Cardiac septum (tissue), 1 donor: ENCODE data around the gene MOK. TPM values are rescaled to one million over a fixed set of nuclear protein-coding genes. Genes with fewer than 3 reads are reported as not detected.

Source experiments
- DNase-seq: peaks from one replicate; pipeline ENCODE4 v3.0.0-alpha.2; 2020; ENCODE audit warnings: low spot score
- intact Hi-C: fragments of 100-400 bp; cut with DNase I; formaldehyde crosslinking; loops from one replicate; pipeline ENCODE4 v1.14.0; 2022
- total RNA-seq: library from RNA; stranded (reverse); fragmentation: NEBNext Ultra II Directional; extraction: Animal tissue kit (Norgen Biotek cat#: 25700); gene quantifications from one replicate; pipeline ENCODE4 v1.2.1, GENCODE V29; 2021
- donor health status: DM: no; HTN: no; CAD: no.

Gene MOK
- total RNA-seq, 1 donor from 2014 or later, result 9.5 TPM

DNA sequence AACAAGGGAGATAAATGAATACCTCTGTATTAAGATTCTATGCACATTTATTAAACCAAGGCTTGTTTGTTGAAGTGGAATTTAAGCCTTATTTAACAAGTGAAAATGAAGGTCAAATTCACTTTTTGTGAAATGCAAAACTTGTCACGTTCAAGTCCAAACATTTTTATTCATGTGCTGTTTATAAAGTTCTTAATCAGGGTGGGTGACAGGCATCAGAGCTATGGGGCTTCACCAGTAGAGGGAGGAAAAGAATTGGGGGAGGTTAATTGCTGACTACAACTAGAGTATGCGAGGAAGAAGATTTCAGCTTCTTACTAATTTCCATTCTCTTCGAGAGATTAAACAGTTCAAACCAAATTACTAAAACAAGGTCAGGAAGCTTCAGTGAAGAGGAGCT is 9.7 kb downstream of the MOK start:
- intact Hi-C loops, result no loop called here
- DNase-seq, result no peak

DNA sequence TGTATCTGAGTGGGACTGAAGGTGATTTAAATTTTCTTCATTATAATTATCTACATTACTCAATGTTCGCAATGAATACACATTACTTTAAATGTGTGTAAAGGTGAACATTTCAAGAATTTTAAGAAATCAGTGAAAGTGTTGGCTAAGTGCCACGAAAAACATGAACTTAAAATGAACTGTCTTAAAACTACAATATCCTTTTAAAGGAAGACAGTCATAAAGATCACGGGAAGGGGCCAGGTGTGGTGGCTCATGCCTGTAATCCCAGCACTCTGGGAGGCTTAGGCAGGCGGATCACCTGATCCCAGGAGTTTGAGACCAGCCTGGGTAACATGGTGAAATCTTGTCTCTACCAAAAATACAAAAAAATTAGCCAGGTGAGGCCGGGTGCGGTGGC is 11.2 kb downstream of the MOK start:
- intact Hi-C loops, result no loop called here
- DNase-seq, result no peak

DNA sequence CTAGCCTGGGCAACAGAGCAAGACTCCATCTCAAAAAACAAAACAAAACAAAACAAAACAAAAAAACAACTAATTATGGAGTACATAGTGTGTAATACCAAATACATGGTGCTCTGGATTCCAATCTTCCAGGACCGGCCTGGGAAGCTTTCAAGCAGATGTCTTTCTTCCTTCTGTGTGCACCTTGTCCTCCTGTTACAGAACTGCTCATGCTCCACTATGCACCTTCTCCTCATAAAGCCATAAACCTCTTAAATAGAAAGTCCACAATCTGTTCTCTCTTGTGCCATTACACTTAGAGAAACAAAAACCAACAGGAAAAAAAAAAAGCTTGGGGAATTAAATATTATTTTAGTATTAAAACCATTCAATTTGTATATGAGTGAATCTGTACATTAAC is 12.5 kb downstream of the MOK start:
- no peak for DNase-seq
- intact Hi-C loops, result no loop called here

DNA sequence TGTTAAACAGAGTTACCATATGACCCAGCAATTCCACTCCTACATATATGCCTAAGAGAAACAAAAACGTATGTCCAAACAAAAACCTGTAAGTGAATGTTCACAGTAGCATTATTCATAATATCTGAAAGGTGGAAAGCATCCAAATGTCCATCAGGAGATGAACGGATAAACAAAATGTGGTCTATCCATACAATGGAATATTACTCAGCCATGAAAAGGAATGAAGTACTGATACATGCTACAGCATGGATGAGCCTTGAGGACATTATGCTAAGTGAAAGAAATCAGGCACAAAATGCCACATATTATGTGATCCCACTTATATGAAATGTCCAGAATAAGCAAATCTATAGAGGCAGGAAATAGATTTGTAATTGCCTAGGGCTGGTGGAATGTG is 16.8 kb downstream of the MOK start:
- DNase-seq, result no peak
- intact Hi-C loops, result no loop called here

DNA sequence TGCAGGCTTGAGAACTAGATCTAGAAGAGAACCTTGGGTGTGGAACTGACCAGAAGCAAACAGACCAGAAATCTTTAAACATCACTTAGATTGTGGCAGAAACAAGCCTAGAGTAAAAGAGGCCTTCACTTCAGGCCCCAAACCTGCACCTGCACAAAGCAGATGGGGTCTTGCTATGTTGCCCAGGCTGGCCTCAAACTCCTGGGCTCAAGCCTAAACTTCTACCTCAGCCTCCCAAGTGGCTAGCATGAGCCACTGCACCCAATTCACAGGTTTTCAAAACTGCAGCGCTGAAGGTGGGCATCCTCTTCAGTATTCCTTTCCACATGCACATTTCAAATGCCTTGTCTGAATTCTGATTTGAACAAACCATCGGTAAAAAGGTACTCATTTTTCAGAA is 19.9 kb downstream of the MOK start:
- intact Hi-C loops, result no loop called here
- no peak for DNase-seq

DNA sequence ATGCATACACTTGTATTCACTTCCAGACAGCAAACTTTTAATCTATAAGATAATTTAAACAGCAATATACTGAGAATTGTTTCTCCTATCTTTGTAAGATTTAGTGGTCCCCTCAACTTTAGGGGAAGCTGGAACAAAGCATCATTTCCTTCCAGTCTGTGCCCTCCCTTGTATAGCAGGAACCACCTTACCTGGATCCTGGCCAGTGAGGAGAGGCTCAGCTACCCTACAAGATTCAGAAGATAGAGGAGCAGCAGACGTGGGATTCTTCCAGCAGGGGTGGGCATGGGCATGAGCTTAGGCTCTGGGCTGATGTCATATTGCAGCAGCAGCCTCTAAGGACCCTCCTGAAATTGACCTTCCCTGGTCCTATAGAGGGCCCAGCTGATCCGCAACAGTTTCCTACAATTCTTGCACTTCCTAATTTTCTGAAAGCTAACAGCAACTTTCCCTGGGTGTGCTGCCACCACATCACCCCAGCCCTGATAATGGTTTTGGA is 21.3 kb downstream of the MOK start:
- DNase-seq, result peak; percentile 15
- intact Hi-C loops, result no loop called here

DNA sequence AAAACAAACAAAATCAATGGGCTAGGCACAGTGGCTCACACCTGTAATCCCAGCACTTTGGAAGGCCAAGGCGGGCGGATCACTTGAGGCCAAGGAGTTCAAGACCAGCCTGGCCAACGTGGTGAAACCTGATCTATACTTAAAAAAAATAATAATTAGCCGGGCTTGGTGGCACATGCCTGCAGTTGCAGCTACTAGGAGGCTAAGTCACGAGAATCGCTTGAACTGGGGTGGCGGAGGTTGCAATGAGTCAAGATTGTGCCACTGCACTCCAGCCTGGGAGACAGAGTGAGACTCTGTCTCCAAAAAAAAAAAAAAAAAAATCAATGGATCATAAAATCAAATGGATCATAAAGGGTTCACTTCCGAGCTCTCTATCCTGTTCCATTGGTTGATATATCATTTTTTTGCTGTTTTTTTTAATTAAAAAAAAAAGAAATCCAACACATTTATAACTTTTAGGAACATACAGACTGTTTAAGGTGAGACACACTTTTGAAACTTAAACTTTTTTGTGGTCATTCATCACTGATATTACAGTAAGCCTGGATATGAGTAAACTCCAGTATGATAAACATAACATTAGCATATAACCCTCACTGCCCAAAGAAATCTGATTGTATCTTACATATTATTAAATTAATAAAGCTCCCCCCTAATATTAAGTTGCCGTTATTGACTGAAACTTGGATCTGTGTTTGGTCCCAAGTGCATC is 22.1 kb downstream of the MOK start:
- no peak for DNase-seq
- intact Hi-C loops, result no loop called here

DNA sequence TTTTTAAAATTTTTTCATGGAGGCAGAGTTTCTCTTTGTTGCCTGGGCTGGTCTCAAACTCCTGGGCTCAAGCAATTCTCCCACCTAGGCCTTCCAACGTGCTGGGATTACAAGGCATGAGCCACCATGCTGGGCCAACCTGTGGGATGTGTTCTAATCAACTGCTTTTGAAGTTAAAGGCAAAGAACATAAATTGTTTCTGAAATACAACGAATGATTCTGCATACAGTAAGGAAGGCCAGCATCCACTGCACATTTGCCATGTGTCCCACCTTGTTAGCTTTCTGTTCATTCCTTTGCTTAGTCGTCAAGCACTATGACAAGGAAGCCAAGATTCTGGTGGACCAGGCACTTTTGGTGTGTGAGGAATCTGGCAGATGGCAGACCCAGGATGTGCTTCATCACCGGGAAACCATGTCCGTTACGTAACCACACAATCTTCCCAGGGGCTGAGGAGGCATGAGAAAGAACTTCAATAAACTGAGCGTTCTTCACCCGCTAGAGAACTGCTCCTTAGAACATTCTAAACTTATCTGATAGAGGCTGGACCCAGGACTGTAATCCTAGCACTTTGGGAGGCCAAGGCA is 24.5 kb downstream of the MOK start:
- DNase-seq, result peak; percentile 33
- intact Hi-C loops, result no loop called here

DNA sequence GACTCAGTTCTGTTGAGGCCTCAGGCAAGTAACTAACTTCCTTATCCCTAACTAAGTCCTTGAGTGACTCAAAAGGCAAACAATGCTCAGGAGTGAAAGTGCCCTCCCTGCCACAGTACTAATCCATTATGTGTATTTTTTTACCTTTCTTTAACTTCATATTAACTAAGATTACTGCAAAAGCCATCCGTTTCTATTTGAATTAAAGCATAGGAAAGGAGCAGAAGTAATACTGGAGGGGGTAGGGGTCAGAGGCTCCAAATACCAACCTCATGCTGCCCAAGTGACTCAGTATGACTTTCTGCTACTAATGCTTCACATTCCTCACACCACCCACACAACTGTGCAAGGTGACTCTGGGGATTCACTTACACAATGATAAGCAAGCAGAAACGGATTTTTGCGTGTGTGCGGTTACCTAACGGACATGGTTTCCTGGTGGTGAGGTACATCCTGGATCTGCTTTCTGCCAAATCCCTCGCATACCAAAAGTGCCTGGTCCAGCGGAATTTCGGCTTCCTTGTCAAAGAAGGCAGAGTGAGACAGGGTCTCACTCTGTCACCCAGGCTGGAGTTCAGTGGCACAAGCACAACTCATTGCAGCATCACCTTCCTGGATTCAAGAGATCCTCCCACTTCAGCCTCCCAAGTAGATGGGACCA is 25.1 kb downstream of the MOK start:
- peak; percentile 19 for DNase-seq
- intact Hi-C loops, result no loop called here

DNA sequence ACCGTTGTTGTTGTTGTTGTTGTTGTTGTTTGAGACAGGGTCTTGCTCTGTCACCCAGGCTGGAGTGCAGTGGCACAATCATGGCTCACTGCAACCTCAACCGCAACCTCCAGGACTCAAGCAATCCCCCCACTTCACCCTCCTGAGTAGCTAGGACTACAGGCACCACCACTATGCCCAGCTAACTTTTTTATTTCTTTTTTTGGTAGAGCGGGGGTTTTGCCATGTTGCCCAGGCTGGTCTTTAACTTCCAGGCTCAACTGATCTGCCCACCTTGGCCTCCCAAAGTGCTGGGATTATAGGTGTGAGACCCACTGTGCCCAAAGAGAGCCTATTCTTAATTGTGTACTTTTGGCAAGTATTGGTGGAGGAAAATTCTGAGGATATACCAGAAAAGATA is 25.7 kb downstream of the MOK start:
- no peak for DNase-seq
- intact Hi-C loops, result no loop called here

DNA sequence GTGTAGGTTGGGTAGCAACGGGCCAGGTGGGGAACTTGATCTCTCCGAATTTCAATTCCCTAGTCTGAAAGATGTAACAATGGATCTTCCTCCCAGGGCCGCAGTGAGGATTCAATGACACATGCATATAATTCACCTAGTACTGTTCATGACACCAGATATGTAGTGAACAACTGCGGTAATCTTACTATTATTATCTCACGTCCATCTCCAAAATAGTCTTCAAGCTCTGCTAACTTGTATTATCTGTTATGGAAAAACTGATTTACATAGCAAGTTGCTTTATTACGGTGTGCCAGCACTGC is 26.4 kb downstream of the MOK start:
- no peak for DNase-seq
- intact Hi-C loops, result no loop called here

DNA sequence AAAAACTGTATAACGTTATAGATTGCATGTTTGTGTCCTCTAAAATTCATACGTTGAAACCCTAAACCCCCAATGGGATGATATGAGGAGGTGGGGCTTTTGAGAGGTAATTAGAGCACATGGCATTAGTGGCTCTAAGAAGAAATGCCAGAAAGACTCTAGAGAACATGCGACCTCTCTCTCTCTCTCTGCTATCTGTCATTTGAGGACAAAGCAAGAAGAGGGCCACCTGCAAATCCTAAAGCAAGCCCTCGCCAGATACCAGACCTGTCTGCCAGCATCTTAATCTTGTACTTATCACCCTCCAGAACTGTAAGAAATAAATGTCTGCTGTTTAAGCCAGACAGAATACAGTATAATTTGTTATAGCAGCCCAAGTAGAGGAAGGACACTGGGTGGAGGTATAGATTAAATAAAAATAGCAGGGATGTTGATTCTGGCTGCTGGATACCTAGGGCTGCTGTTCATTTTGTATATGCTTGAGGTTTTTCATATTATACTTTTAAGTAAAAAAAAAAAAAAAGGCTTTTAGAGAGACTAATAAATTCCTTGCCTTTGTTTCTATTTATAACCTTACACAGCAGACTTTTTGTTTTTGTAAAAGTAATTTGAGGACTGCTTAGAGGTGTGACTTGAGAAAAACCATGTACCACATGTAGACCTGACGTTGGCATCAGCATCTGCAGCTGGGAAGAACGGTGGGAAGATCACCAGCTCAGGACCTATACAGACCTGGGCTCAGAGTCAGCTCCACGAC is 26.9 kb downstream of the MOK start:
- DNase-seq, result peak; percentile 26
- intact Hi-C loops, result no loop called here

DNA sequence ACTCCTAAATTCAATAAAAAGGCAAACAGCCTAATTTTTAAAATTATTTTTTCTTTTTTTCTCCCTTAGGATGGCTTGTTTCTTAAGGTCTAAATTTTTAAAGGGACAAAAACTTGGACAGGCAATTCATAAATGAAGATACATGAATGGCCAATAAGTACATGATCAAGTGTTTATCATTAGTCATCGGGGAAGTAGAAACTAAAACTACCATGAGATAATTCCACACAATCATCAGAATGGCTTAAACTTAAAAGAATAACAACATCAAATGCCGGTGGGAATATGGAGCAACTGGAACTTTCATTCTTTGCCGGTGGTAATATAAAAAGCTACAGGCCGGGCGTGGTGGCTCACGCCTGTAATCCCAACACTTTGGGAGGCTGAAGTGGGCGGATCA is 29.1 kb downstream of the MOK start:
- DNase-seq, result no peak
- intact Hi-C loops, result no loop called here

DNA sequence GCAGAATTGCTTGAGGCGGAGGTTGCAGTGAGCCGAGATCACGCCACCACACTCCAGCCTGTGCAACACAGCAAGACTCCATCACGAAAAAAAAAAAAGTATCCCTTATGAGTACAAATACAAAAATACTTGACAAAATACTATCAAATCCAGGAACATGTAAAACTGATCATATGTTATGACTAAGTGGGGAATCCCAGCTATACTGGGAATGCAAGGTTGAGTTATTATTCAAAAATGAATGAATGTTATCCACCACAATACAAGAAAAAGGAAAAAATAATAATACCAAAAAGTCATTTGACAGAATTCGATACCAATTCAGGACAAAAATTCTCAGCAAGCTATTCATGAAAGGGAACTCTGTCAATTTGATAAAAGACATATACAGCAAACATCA is 32.6 kb downstream of the MOK start:
- intact Hi-C loops, result no loop called here
- DNase-seq, result no peak

DNA sequence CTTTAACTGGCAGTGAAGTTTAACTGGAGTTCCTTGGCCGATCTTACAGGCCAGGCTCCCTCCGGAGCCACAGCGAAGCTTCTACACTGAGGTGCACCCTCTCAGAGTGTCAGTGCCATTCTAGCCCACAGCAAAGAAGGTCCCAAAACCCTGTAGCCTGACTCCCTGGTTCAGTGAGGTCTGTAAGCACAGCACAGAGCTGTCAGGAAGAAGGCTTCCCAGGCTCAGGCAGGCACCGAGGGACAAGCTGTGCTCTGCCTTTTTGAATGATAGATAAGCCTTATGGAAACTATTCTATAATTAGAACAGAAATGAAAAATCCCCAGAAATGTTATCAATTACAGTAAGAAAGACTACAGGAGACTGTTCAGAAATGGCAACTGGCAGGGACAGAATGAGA is 40.2 kb downstream of the MOK start:
- intact Hi-C loops, result loop anchor here (5.0 kb wide), 1 partner anchor 48 kb away; no protein-coding TSS in a partner anchor
- DNase-seq, result no peak

DNA sequence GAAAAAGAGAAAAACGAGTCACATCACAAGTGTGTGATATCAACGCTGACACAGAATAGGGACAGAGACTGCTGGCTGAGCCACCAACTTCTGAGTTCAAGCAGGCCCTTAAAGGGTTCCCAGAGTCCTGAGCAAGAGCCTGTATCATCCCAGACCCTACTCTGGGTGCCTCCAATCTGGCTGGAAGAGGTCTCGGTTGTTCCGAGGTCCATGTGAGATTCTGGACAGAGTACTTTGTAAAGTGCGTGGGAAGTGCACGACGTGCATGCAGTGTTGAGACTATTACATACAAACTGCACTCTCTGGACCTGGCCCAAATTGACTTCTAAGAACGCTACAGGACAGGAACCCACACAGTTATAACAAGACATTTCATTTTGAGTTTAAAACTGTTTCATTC is 40.6 kb downstream of the MOK start:
- intact Hi-C loops, result no loop called here
- no peak for DNase-seq

DNA sequence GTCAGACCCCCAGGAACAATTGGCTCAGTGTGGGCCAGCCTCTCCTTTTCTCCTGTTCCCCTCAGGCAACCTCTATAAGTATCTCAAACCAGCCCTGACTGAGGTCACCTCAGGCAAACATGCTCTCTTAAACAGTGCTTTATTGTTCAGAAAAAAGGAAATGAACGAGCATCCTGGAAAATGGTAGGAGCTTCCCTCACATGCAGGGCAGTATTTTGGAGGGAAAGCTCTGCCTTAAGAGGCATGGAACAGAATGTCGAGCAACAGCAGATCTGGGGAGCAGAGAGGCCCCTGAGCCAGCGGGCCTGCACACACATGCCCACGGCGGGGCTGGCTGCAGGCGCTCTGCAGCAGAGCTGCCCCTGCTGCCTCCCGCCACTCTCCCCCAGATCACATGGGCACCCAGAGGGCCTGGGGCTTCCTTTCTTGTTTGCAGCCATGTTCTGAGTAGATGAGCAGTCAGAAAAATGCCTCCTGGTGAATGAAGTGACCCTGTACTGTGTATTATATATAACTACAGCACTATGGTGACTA is 42.0 kb downstream of the MOK start:
- DNase-seq, result no peak
- intact Hi-C loops, result no loop called here

DNA sequence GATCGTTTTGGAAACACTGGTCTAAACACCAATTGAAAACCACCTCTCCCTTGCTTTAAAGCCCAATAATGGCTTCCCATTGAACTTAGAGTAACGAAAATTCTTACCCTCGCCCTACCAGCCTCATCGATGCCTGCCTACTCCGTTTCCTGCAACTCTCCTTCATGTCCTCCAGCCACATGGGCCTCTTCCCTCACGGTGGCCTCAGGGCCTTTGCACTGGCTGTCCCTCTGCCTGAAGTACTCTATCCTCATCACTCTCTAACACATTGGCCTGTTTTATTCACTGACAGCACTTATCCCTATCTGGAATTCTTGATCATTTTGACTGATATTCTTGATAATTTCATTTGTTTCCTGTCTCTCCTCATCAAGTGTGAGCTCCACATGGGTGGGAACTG is 46.8 kb downstream of the MOK start:
- intact Hi-C loops, result no loop called here
- DNase-seq, result no peak

DNA sequence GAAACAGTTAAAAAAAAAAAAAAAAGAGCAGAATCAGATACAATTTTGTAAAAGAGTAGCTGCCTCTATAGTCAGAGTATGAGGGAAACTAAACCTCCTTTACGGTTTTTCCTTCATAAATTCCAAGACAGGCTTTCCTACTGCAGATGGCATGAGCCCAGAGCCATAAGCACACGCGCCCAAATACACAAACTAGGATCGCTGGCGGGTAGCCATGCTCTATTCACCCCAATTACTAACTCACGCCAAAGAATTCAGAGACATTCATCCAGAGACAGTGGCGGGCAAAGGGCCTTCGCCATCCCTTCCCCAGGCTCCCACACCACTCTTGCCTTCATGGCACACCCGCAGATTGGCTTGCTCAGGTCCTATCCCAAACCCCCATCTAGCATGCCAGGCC is 48.2 kb downstream of the MOK start:
- DNase-seq, result no peak
- intact Hi-C loops, result no loop called here

DNA sequence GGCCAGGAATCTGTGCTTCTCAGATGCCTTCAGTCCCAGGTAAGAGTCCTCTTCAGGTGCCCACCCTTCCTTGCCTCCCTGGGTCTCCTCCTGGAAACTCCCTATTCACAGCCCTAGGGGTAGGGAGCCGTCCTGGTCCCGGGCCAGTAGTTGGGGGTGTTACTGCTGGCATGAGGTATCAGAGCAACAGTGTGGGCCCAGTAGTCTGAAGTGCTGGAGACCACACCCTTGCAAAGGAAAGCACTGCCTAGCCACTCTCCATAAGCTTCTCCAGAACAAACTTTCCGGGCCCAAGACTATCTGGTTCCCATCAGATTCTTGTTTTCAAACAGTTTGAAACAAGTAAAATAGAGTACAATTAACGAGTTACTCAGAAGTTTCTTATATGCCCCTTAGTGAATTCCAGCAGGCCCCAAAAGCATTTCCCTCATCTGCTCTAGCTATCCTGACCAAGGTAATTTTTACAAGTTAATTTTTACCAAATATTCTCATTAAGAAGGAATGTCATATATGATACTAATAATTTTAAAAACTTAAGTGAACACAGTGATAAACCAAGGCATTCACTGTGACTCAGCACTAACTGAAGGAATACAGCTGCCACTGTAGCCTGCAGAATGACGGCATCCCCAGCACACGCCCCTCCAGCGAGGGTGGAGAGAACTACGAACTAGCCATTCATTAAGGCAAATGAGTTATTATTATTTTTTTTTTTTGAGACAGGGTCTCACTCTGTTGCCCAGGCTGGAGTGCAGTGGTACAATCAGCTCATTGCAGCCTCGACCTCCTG is 49.4 kb downstream of the MOK start:
- DNase-seq, result no peak
- intact Hi-C loops, result no loop called here
